ENCODE measurements around the gene IQCM.

- TF ChIP-seq CTCF (IDR thresholded peaks at IDR 0.05) (no peak), SIN3A (IDR thresholded peaks at IDR 0.05; ENCODE audit: borderline replicate concordance, insufficient read depth, low read depth, low read length) (no peak), REST (IDR thresholded peaks at IDR 0.05; ENCODE audit: insufficient read depth in 1 of 2, low read depth in 2 of 2, low read length in 1 of 2) (no peak), POLR2AphosphoS5 (IDR thresholded peaks at IDR 0.05; ENCODE audit: low read depth, low read length) (no peak), TCF7L2 (IDR thresholded peaks at IDR 0.05; ENCODE audit: low read depth, low read length) (no peak)
These were observed 20.4 kb downstream of the IQCM start for GRCh38 chr4:149795256-149795655.
